Measurements from ENCODE around the gene PTPRCAP. TPM values are rescaled to one million over a fixed set of nuclear protein-coding genes. Genes with fewer than 3 reads are reported as not detected.

The PTPRCAP gene
- total and polyA plus RNA-seq, 9 of the 15 experiments (the other 6 are each of a cell fraction or from before 2014, with no cell fraction given): 0.22 to 2.0 (median 1.1) TPM; not detected in 4

GRCh38 chr11:67436459-67437081, 912 bp downstream of the PTPRCAP start (continued):
- TF ChIP-seq ATF2 (CRISPR knock-in tag; IDR thresholded peaks at IDR 0.05) (no peak), ZFP1 (CRISPR knock-in tag; IDR thresholded peaks at IDR 0.05) (no peak)

- Histone ChIP-seq H3K36me3 (ENCODE audit: control insufficient read depth, insufficient read depth, low read length) (peaks cover 88% of the 10 kb centered on the region; the same call in 2 of the 3 replicates), H3K4me3 (no peak overlapping the region), H2AFZ (ENCODE audit: low read depth, low read length) (no peak overlapping the region), H3K9ac (ENCODE audit: insufficient read depth in 1 of 2, low read depth in 2 of 2, low read length in 2 of 2) (peak overlapping the region; percentile 53 to 87; a peak in 3 of 4 replicates), H3K9me1 (ENCODE audit: control insufficient read depth, insufficient read depth, low read length) (peaks cover 4% of the 10 kb centered on the region), H3K4me2 (ENCODE audit: insufficient read depth, low read length) (no peak overlapping the region; the same call in 1 of the 2 replicates), H3K27me3 (ENCODE audit: control insufficient read depth in 2 of 2, insufficient read depth in 2 of 2, low read length in 2 of 2) (no peaks in the 10 kb centered on the region), H3K79me2 (ENCODE audit: control insufficient read depth, insufficient read depth, low read length) (no peaks in the 10 kb centered on the region; the same call in 2 of the 3 replicates), H4K20me1 (replicated peaks; ENCODE audit: control insufficient read depth, insufficient read depth, low read length) (no peaks in the 10 kb centered on the region), H3K9me3 (replicated peaks; ENCODE audit: control insufficient read depth, insufficient read depth, low read depth, low read length) (no peaks in the 10 kb centered on the region), H3K4me1 (replicated peaks in 1 of 2; ENCODE audit: control insufficient read depth in 2 of 2, insufficient read depth in 2 of 2, low read length in 2 of 2) (peaks cover 16 to 80% of the 10 kb centered on the region in 2 experiments), H3K27ac (ENCODE audit: extremely low read depth, low read depth, low read length) (peak overlapping the region; percentile 86)
- no TSS peak for BruUV-seq (replicated peaks)
- no peak for DNase-seq (ENCODE audit: extremely low read depth in 1 of 4, low spot score in 3 of 4)
- POLR2A ChIA-PET: interaction anchor here (0.7 to 1.4 kb wide), 3 partner anchors 11 to 126 kb away, joined by 3 to 4 read pairs (median 4); no protein-coding TSS in a partner anchor
- 91% methylated on average over 21 of the region's 38 CpGs for WGBS (ENCODE audit: insufficient coverage, low coverage, missing lambda C conversion rate)
- in situ Hi-C loops (cut with MboI): no loop called here
- CTCF ChIA-PET (ENCODE audit: low intra/inter-chr PET ratio): no interaction called here
- no peak; the same call in 1 of the 3 replicates for ATAC-seq
- intact Hi-C loops (cut with micrococcal nuclease): no loop called here
- FAIRE-seq: no peak
- TF ChIP-seq MITF (IDR thresholded peaks at IDR 0.05) (no peak), ZNF282 (CRISPR knock-in tag; IDR thresholded peaks at IDR 0.05) (peak; percentile 30; the same call in 1 of the 2 replicates), FIP1L1 (IDR thresholded peaks at IDR 0.05; ENCODE audit: low read depth, low read length, poor library complexity, severe bottlenecking) (peak; percentile 33), ZNF143 (CRISPR knock-in tag; IDR thresholded peaks at IDR 0.05) (peak; percentile 53; the same call in 1 of the 2 replicates), ZFX (CRISPR knock-in tag; IDR thresholded peaks at IDR 0.05) (peak; percentile 23; the same call in 1 of the 2 replicates), TGIF2 (CRISPR knock-in tag; IDR thresholded peaks at IDR 0.05) (no peak), NFATC3 (IDR thresholded peaks at IDR 0.05) (no peak), SRF (CRISPR knock-in tag; IDR thresholded peaks at IDR 0.05) (no peak), ZNF785 (CRISPR knock-in tag; IDR thresholded peaks at IDR 0.05) (no peak), PREB (CRISPR knock-in tag; IDR thresholded peaks at IDR 0.05) (no peak), HDAC2 (IDR thresholded peaks at IDR 0.05) (no peak), HES1 (IDR thresholded peaks at IDR 0.05; ENCODE audit: low read depth) (no peak), FOSL1 (tag; conservative IDR thresholded peaks at IDR 0.05) (no peak)
These were observed 1.6 kb downstream of the PTPRCAP start for GRCh38 chr11:67435727-67436458.
